K562 (cell line): ENCODE measurements around the gene SPRY4. TPM values are rescaled to one million over a fixed set of nuclear protein-coding genes. Genes with fewer than 3 reads are reported as not detected.

Source experiments
- BRD9 ChIP-seq: fragments of 450-650 bp; IDR thresholded peaks from 2 replicates; pipeline ENCODE4 v1.6.1; 2018; ENCODE audit warnings: low read depth; ENCODE audit not compliant: partially characterized antibody
- CBFB ChIP-seq: sonication (generic); formaldehyde crosslinking; IDR thresholded peaks from 2 replicates; pipeline ENCODE4 v1.4.0; 2020; ENCODE audit warnings: mild to moderate bottlenecking, missing genetic modification reagents
- DDX20 ChIP-seq: fragments of 450-650 bp; IDR thresholded peaks from 2 replicates; pipeline ENCODE4 v1.6.1; 2016; ENCODE audit warnings: missing genetic modification characterization, low read depth, mild to moderate bottlenecking, missing compliant biosample characterization, moderate library complexity
- EGR1 ChIP-seq: fragments of 450-650 bp; conservative IDR thresholded peaks from 2 replicates; pipeline ENCODE4 v1.6.1; 2017; ENCODE audit warnings: mild to moderate bottlenecking
- ETV1 ChIP-seq: fragments of 450-650 bp; conservative IDR thresholded peaks from 2 replicates; pipeline ENCODE4 v1.6.1; 2016; ENCODE audit warnings: missing genetic modification characterization, control low read depth, low read depth, missing compliant biosample characterization
- GTF2F1 ChIP-seq: IDR thresholded peaks from 2 replicates; pipeline ENCODE4 v1.6.1; 2011; ENCODE audit warnings: low read depth, low read length, improper control_type of control experiment
- HES1 ChIP-seq: fragments of 450-650 bp; IDR thresholded peaks from 2 replicates; pipeline ENCODE4 v1.6.1; 2016; ENCODE audit warnings: low read depth, mild to moderate bottlenecking, moderate library complexity
- KLF16 ChIP-seq: IDR thresholded peaks from 2 replicates; pipeline ENCODE4 v1.6.1; 2016; ENCODE audit warnings: antibody characterized with exemption
- L3MBTL2 ChIP-seq: fragments of 450-650 bp; IDR thresholded peaks from 2 replicates; pipeline ENCODE4 v1.6.1; 2016; ENCODE audit warnings: mild to moderate bottlenecking, moderate library complexity
- MYC ChIP-seq, 2 experiments: fragments of 250-450 bp in 1 of 2; sonication (Bioruptor Pico) in 1 of 2; IDR thresholded peaks; 2 replicates each; pipeline versions ENCODE4 v1.5.1 to v1.6.1; 2012 to 2021; ENCODE audit warnings: low read depth in 2 of 2, borderline replicate concordance in 1 of 2, improper control_type of control experiment in 1 of 2, low read length in 1 of 2, mild to moderate bottlenecking in 1 of 2, moderate library complexity in 1 of 2
- PHF8 ChIP-seq: fragments of 200-600 bp; sonication (generic); IDR thresholded peaks from 2 replicates; pipeline ENCODE4 v1.6.1; 2012; ENCODE audit warnings: mixed run types, mild to moderate bottlenecking, inconsistent platforms, low read length, moderate library complexity, borderline replicate concordance
- RCOR1 ChIP-seq, 2 experiments: IDR thresholded peaks; 2 replicates each; pipeline ENCODE4 v1.6.1; 2012; ENCODE audit warnings: low read depth in 2 of 2, low read length in 2 of 2, borderline replicate concordance in 1 of 2, improper control_type of control experiment in 1 of 2
- SIX5 ChIP-seq, 2 experiments: IDR thresholded peaks; 2 replicates each; pipeline ENCODE4 v1.6.1; 2011; ENCODE audit warnings: low read length in 2 of 2, borderline replicate concordance in 1 of 2, low read depth in 1 of 2, mild to moderate bottlenecking in 1 of 2, moderate library complexity in 1 of 2; ENCODE audit not compliant: insufficient read depth in 1 of 2
- TEAD4 ChIP-seq, 2 experiments: sonication (generic) in 1 of 2; formaldehyde crosslinking in 1 of 2; IDR thresholded peaks; 2 replicates each; pipeline versions ENCODE4 v1.6.1 to v1.8.0; 2012 to 2022; ENCODE audit warnings: borderline replicate concordance in 1 of 2, inconsistent platforms in 1 of 2, low read length in 1 of 2, mild to moderate bottlenecking in 1 of 2, missing genetic modification reagents in 1 of 2
- ZBED1 ChIP-seq: IDR thresholded peaks from 2 replicates; pipeline ENCODE4 v1.6.1; 2014
- ZBTB7A ChIP-seq: IDR thresholded peaks from 2 replicates; pipeline ENCODE4 v1.6.1; 2011; ENCODE audit warnings: low read depth, mild to moderate bottlenecking, low read length, moderate library complexity, borderline replicate concordance; ENCODE audit not compliant: control insufficient read depth
- ZC3H4 ChIP-seq: sonication (generic); formaldehyde crosslinking; IDR thresholded peaks from 2 replicates; pipeline ENCODE4 v1.9.0; 2021; ENCODE audit warnings: missing genetic modification reagents, borderline replicate concordance
- ZNF586 ChIP-seq: fragments of 450-650 bp; formaldehyde crosslinking; conservative IDR thresholded peaks from 2 replicates; pipeline ENCODE4 v1.4.0; 2020; ENCODE audit warnings: mild to moderate bottlenecking, moderate library complexity
- ZNF79 ChIP-seq: fragments of 250-450 bp; sonication (Bioruptor Pico); IDR thresholded peaks from 2 replicates; pipeline ENCODE4 v1.4.0; 2020; ENCODE audit warnings: low read depth, mild to moderate bottlenecking, moderate library complexity
- polyA plus RNA-seq, 8 experiments: library from polyadenylated mRNA; depleted of rRNA in 4 of 8; stranded (reverse) in 5 of 8; unstranded in 3 of 8; fragments of >200 nt; fragmentation: Nextera tagmentation in 2 of 8; fragmentation: Illumina TruSeq in 1 of 8; extraction: Ambion mirVana in 2 of 8; extraction: Trizol in 1 of 8; gene quantifications; 2 replicates each; pipeline versions ENCODE4 v1.2.1 to v1.2.3, GENCODE V29; 2011 to 2014; ENCODE audit warnings: inconsistent platforms in 1 of 8, missing spikeins in 1 of 8
- total RNA-seq, 7 experiments: library from RNA; depleted of rRNA in 6 of 7; stranded (reverse); fragments of >200 nt in 6 of 7; fragmentation: Illumina TruSeq in 2 of 7; extraction: Trizol in 2 of 7; gene quantifications; 2 replicates each; pipeline versions ENCODE4 v1.2.1 to v1.2.3, GENCODE V29; 2011 to 2021; ENCODE audit warnings: low replicate concordance in 1 of 7
- TF ChIP-seq, protein P1 (sequence below): fragments of 250-450 bp; sonication (Bioruptor Pico); IDR thresholded peaks from 2 replicates; pipeline ENCODE4 v1.5.0; 2020; ENCODE audit warnings: mild to moderate bottlenecking, borderline replicate concordance
- TF ChIP-seq, protein P2 (sequence below): sonication (generic); formaldehyde crosslinking; IDR thresholded peaks from 2 replicates; pipeline ENCODE4 v1.8.0; 2022; ENCODE audit warnings: missing genetic modification reagents, mild to moderate bottlenecking, borderline replicate concordance

The SPRY4 gene
- total and polyA plus RNA-seq, 9 of the 15 experiments (the other 6 are each of a cell fraction or from before 2014, with no cell fraction given) = 2.6 to 24.2 (median 9.5) TPM

DNA sequence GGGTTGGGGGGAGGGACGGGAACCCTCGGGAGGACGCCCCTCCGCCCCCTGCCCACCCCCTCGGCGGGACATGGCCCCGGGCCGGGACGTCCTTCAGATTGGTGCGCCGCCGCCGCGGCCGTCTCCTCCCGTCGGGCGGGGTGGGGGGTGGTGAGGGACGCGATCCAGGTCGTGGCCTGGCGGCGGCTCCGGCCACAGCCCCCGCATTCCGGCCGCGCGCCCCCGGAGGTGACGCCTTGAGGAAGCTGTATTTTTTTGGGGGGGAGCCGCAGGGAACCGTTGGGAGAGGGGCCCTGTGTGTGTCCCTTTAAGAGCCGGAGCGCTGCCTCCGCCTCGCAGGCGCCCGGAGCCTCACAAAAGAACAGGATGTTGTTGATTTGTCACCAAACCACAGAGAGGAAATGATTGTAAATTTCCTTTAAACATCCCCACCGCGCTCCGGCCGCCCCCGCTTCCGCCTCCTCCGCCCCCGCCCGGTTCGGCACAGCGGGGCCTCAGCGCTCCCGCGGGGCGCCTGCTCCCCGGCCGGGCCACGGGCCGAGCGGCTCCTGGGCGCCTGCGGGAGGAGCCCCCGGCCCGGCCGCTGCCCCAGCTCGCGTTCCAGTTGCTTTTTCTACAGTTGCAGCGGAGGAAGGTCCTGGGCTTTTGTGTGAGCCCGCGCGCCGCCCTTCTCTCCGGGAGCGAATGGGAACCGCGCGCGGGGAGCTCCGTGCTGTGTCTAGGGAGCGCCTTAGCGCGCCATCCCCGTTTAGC is 32.1 kb upstream of the SPRY4 start (continued):
- TF ChIP-seq, protein P1, sequence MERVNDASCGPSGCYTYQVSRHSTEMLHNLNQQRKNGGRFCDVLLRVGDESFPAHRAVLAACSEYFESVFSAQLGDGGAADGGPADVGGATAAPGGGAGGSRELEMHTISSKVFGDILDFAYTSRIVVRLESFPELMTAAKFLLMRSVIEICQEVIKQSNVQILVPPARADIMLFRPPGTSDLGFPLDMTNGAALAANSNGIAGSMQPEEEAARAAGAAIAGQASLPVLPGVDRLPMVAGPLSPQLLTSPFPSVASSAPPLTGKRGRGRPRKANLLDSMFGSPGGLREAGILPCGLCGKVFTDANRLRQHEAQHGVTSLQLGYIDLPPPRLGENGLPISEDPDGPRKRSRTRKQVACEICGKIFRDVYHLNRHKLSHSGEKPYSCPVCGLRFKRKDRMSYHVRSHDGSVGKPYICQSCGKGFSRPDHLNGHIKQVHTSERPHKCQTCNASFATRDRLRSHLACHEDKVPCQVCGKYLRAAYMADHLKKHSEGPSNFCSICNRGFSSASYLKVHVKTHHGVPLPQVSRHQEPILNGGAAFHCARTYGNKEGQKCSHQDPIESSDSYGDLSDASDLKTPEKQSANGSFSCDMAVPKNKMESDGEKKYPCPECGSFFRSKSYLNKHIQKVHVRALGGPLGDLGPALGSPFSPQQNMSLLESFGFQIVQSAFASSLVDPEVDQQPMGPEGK (CRISPR knock-in tag) = no peak
- TF ChIP-seq RCOR1 (IDR thresholded peaks at IDR 0.05; ENCODE audit: borderline replicate concordance in 1 of 2, low read depth in 2 of 2, low read length in 2 of 2) (peak in 1 of 2 experiments; percentile 82; a peak in 2 of 4 replicates), GTF2F1 (no peak), PHF8 (peak; percentile 79; the same call in 1 of the 2 replicates), SIX5 (IDR thresholded peaks at IDR 0.05; ENCODE audit: borderline replicate concordance in 1 of 2, insufficient read depth in 1 of 2, low read depth in 1 of 2, low read length in 2 of 2) (no peak), DDX20 (tag) (no peak), ZC3H4 (CRISPR knock-in tag) (0 out of 2 replicates have a peak, but pooled peaks have one; percentile 60), KLF16 (peak; percentile 55; the same call in 1 of the 2 replicates), ZBTB7A (peak; percentile 92), TEAD4 (IDR thresholded peaks at IDR 0.05; ENCODE audit: low read length) (peak; percentile 62; the same call in 1 of the 2 replicates), TEAD4 (CRISPR knock-in tag; IDR thresholded peaks at IDR 0.05; ENCODE audit: borderline replicate concordance) (no peak), ETV1 (peak; percentile 99), ZNF586 (no peak), MYC (IDR thresholded peaks at IDR 0.05; ENCODE audit: low read depth, low read length) (peak; percentile 14; the same call in 1 of the 2 replicates), MYC (CRISPR knock-in tag; IDR thresholded peaks at IDR 0.05; ENCODE audit: borderline replicate concordance, low read depth) (no peak), HES1 (peak; percentile 57; the same call in 1 of the 2 replicates), CBFB (CRISPR knock-in tag) (no peak; the same call in 1 of the 2 replicates), L3MBTL2 (peak; percentile 47), EGR1 (peak; percentile 99), BRD9 (no peak), ZNF79 (CRISPR knock-in tag) (no peak), ZBED1 (peak; percentile 21; the same call in 1 of the 2 replicates)
- TF ChIP-seq, protein P2, sequence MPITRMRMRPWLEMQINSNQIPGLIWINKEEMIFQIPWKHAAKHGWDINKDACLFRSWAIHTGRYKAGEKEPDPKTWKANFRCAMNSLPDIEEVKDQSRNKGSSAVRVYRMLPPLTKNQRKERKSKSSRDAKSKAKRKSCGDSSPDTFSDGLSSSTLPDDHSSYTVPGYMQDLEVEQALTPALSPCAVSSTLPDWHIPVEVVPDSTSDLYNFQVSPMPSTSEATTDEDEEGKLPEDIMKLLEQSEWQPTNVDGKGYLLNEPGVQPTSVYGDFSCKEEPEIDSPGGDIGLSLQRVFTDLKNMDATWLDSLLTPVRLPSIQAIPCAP (CRISPR knock-in tag) = no peak
